Vagina (tissue), 2 donors: ENCODE measurements around the gene PI4KB.

Source experiments
- CTCF ChIP-seq, 3 experiments: fragments of 450-650 bp in 2 of 3; fragments of 200-600 bp in 1 of 3; sonication (generic) in 1 of 3; IDR thresholded peaks; one replicate each; pipeline ENCODE4 v1.5.1; 2017 to 2019; ENCODE audit warnings: antibody characterized with exemption in 3 of 3, mild to moderate bottlenecking in 2 of 3, moderate library complexity in 2 of 3
- POLR2A ChIP-seq, 2 donors: fragments of 450-650 bp; IDR thresholded peaks; one replicate each; pipeline ENCODE4 v1.6.1; 2017; ENCODE audit warnings: antibody characterized with exemption in 2 of 2, mild to moderate bottlenecking in 2 of 2, moderate library complexity in 2 of 2

- TF ChIP-seq CTCF (IDR thresholded peaks at IDR 0.05) (no peak), POLR2A (IDR thresholded peaks at IDR 0.05) (no peak)
These were observed 59.5 kb downstream of the PI4KB start for GRCh38 chr1:151267760-151268159.
